ENCODE measurements around the gene SUPT20H.
"Not testable (repeated sequence)": the region's sequence is repeated elsewhere in the genome, so short reads cannot be mapped to it uniquely, and the experiment has no call there.

SUPT20H gene

GRCh38 chr13:37069597-37070103 lies 10.2 kb upstream of the SUPT20H start:
- no peak for DNase-seq

GRCh38 chr13:37068962-37069361 lies 9.5 kb upstream of the SUPT20H start:
- no peak for DNase-seq

GRCh38 chr13:37067874-37068273 lies 8.4 kb upstream of the SUPT20H start:
- no peak for DNase-seq

- no peak for DNase-seq
These were observed 6.5 kb upstream of the SUPT20H start for GRCh38 chr13:37065890-37066526.

GRCh38 chr13:37059848-37060192 lies 332 bp upstream of the SUPT20H start:
- DNase-seq, result no peak

- DNase-seq, result not testable (repeated sequence)
These were observed 3.3 kb downstream of the SUPT20H start for GRCh38 chr13:37056228-37056627.

GRCh38 chr13:37053111-37053510 lies 6.4 kb downstream of the SUPT20H start:
- not testable (repeated sequence) for DNase-seq

- no peak for DNase-seq
These were observed 9.7 kb downstream of the SUPT20H start for GRCh38 chr13:37049810-37050209.

GRCh38 chr13:37047846-37048245 lies 11.6 kb downstream of the SUPT20H start:
- DNase-seq, result no peak

- DNase-seq, result no peak
These were observed 12.5 kb downstream of the SUPT20H start for GRCh38 chr13:37047032-37047431.

GRCh38 chr13:37046062-37046461 lies 13.4 kb downstream of the SUPT20H start:
- DNase-seq, result no peak

GRCh38 chr13:37040789-37041188 lies 18.7 kb downstream of the SUPT20H start:
- no peak for DNase-seq

- DNase-seq, result no peak
These were observed 19.6 kb downstream of the SUPT20H start for GRCh38 chr13:37039896-37040295.

GRCh38 chr13:37037241-37037640 lies 22.2 kb downstream of the SUPT20H start:
- no peak for DNase-seq

GRCh38 chr13:37029617-37030016 lies 29.9 kb downstream of the SUPT20H start:
- DNase-seq, result no peak

GRCh38 chr13:37027639-37028038 lies 31.8 kb downstream of the SUPT20H start:
- no peak for DNase-seq

GRCh38 chr13:37026771-37027170 lies 32.7 kb downstream of the SUPT20H start:
- DNase-seq, result no peak

- no peak for DNase-seq
These were observed 35.6 kb downstream of the SUPT20H start for GRCh38 chr13:37023871-37024270.

GRCh38 chr13:37014609-37015008 lies 44.9 kb downstream of the SUPT20H start:
- no peak for DNase-seq

- no peak for DNase-seq
These were observed 47.7 kb downstream of the SUPT20H start for GRCh38 chr13:37011788-37012187.

GRCh38 chr13:37011002-37011401 lies 48.5 kb downstream of the SUPT20H start:
- DNase-seq, result no peak

- no peak for DNase-seq
These were observed 49.1 kb downstream of the SUPT20H start for GRCh38 chr13:37010424-37010823.

GRCh38 chr13:37009692-37010091 lies 49.8 kb downstream of the SUPT20H start:
- no peak for DNase-seq

GRCh38 chr13:37001921-37002250 lies 57.6 kb downstream of the SUPT20H start:
- DNase-seq, result no peak

GRCh38 chr13:36999054-36999714 lies 60.3 kb downstream of the SUPT20H start, which contains the start of gene ALG5:
TSS of gene ALG5 (minus strand) at chr13:36999340. CDS start at chr13:36999300, 40 bp downstream.
- peak; percentile 87 to 90 for DNase-seq

Measured in activated CD4-positive, alpha-beta T cell treated with anti-CD3 and anti-CD28 coated beads, Interleukin-2, amount 50 U/mL, for 48 hours (primary cell).